ENCODE measurements around the gene RTRAF. TPM values are rescaled to one million over a fixed set of nuclear protein-coding genes. Genes with fewer than 3 reads are reported as not detected.

Gene RTRAF
- total and polyA plus RNA-seq, 2 donors (not counting 3 experiments of a cell fraction or from before 2014, with no cell fraction given): 64.0 to 237 TPM

DNA sequence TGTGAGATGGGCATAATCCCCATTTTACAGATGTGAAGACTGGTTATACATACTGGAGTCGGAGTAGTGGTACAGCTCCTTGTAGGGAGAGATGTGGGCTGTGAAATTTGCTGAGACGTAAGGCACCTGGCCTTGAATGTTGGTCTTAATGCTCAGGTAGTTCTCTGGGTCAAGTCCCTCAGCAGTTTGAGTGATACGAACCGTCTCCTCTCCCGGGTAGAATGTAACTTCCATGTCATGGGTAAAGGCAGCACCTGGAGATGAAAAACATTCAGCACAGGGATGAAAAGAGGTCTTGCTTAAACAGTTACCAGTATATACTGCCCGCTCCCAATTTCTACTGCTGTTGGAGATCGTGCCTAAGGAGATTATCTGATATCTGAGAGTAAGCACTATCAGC lies 51.3 kb downstream of the RTRAF start:
- intact Hi-C loops (cut with micrococcal nuclease) (no loop called here), dilution Hi-C loops (cut with MboI; ENCODE audit: extremely low pct_ligation_motif_present, low sequenced_read_pairs) (no loop called here)
- H3K9me1 ChIP-seq (replicated peaks; ENCODE audit: control insufficient read depth, extremely low read depth, insufficient read depth, low read length): no peaks in the 10 kb centered on the region
- peaks cover 0 to 3% of the 10 kb centered on the region in 2 experiments for H3K27me3 ChIP-seq (ENCODE audit: control insufficient read depth in 2 of 2, insufficient read depth in 2 of 2, low read length in 2 of 2)
- ChIA-PET CTCF (interaction anchor here (0.9 to 1.8 kb wide), 2 partner anchors 10 to 26 kb away, joined by 3 to 5 read pairs; no protein-coding TSS in a partner anchor), POLR2A (no interaction called here)
- H3K9ac ChIP-seq (replicated peaks; ENCODE audit: extremely low read depth, insufficient read depth, low read length): no peak overlapping the region
- H3K4me2 ChIP-seq (ENCODE audit: insufficient read depth, low read length): no peak overlapping the region
- FAIRE-seq: no peak
- no peak overlapping the region for H3K27ac ChIP-seq (ENCODE audit: insufficient read depth, low read depth, low read length)
- TF ChIP-seq POLR2A (IDR thresholded peaks at IDR 0.05; ENCODE audit: low read depth, low read length) (no peak), POLR2AphosphoS5 (IDR thresholded peaks at IDR 0.05; ENCODE audit: insufficient read depth, low read depth, low read length) (no peak), MAX (IDR thresholded peaks at IDR 0.05; ENCODE audit: insufficient read depth, insufficient read length) (no peak), MYC (IDR thresholded peaks at IDR 0.05; ENCODE audit: low read depth, low read length) (no peak), EZH2 (IDR thresholded peaks at IDR 0.05; ENCODE audit: borderline replicate concordance, low read depth, low read length, severe bottlenecking) (no peak), FOS (IDR thresholded peaks at IDR 0.05; ENCODE audit: borderline replicate concordance, insufficient read depth, low read length) (no peak), JUN (IDR thresholded peaks at IDR 0.05; ENCODE audit: borderline replicate concordance, insufficient read depth, insufficient read length, low read depth) (no peak), GATA2 (IDR thresholded peaks at IDR 0.05; ENCODE audit: insufficient read depth, insufficient read length, low read depth, low read length) (no peak)
- TF ChIP-seq, protein P1, sequence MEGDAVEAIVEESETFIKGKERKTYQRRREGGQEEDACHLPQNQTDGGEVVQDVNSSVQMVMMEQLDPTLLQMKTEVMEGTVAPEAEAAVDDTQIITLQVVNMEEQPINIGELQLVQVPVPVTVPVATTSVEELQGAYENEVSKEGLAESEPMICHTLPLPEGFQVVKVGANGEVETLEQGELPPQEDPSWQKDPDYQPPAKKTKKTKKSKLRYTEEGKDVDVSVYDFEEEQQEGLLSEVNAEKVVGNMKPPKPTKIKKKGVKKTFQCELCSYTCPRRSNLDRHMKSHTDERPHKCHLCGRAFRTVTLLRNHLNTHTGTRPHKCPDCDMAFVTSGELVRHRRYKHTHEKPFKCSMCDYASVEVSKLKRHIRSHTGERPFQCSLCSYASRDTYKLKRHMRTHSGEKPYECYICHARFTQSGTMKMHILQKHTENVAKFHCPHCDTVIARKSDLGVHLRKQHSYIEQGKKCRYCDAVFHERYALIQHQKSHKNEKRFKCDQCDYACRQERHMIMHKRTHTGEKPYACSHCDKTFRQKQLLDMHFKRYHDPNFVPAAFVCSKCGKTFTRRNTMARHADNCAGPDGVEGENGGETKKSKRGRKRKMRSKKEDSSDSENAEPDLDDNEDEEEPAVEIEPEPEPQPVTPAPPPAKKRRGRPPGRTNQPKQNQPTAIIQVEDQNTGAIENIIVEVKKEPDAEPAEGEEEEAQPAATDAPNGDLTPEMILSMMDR (IDR thresholded peaks at IDR 0.05; ENCODE audit: extremely low read depth in 1 of 2, insufficient read depth in 1 of 2, low read depth in 1 of 2, low read length in 2 of 2): no peak
- H3K79me2 ChIP-seq (ENCODE audit: control insufficient read depth, insufficient read depth, low read length): no peaks in the 10 kb centered on the region
- H4K20me1 ChIP-seq (replicated peaks; ENCODE audit: control insufficient read depth, extremely low read depth, insufficient read depth, low read length): no peaks in the 10 kb centered on the region
- H3K36me3 ChIP-seq (ENCODE audit: control insufficient read depth in 2 of 2, extremely low read depth in 1 of 2, insufficient read depth in 2 of 2, low read length in 2 of 2): no peaks in the 10 kb centered on the region
- H2AFZ ChIP-seq (ENCODE audit: low read depth, low read length): no peak overlapping the region
- no peaks in the 10 kb centered on the region for H3K9me3 ChIP-seq (replicated peaks; ENCODE audit: control insufficient read depth, insufficient read depth, low read length)
- no peak for DNase-seq (ENCODE audit: low read depth, low spot score)
- no peak overlapping the region for H3K4me3 ChIP-seq (replicated peaks in 1 of 3; ENCODE audit: insufficient read depth in 1 of 3, low read depth in 1 of 3, low read length in 3 of 3)
- BruUV-seq (replicated peaks): no TSS peak
- H3K4me1 ChIP-seq (ENCODE audit: control insufficient read depth, extremely low read depth, insufficient read depth, low read length): peaks cover 4% of the 10 kb centered on the region

Measured in endothelial cell of umbilical vein (primary cell).